Measurements from ENCODE around the gene ZBTB3. TPM values are rescaled to one million over a fixed set of nuclear protein-coding genes. Genes with fewer than 3 reads are reported as not detected.
A peak's percentile ranks its signal among the peaks of the same experiment; 100 is the strongest.

The ZBTB3 gene
- total RNA-seq, 1 donor from 2014 or later, result 19.9 TPM

DNA sequence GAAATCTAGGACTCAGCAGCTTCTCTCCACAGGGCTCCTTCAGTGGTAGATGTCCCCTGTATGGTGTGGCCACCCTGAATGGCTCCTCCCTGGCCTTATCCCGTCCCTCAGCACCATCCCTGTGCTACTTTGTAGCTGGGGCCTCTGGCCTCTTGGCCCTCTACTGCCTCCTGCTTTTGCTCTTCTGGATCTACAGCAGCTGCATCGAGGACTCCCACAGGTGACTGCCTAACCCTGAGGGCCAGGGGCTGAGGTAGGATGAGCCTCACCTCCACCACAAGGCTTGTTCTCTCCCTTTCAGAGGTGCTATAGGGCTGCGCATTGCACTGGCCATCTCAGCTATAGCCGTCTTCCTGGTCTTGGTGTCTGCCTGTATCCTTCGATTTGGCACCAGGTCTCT is 35.0 kb upstream of the ZBTB3 start:
- ChIA-PET CTCF (no interaction called here), POLR2A (interaction anchor here (1.0 to 8.8 kb wide), 16 partner anchors 12 to 197 kb away, joined by 4 to 308 read pairs (median 6); partner anchors contain the start of genes C11orf98, CSKMT, LBHD1 and NXF1)
- DNase-seq, result no peak

DNA sequence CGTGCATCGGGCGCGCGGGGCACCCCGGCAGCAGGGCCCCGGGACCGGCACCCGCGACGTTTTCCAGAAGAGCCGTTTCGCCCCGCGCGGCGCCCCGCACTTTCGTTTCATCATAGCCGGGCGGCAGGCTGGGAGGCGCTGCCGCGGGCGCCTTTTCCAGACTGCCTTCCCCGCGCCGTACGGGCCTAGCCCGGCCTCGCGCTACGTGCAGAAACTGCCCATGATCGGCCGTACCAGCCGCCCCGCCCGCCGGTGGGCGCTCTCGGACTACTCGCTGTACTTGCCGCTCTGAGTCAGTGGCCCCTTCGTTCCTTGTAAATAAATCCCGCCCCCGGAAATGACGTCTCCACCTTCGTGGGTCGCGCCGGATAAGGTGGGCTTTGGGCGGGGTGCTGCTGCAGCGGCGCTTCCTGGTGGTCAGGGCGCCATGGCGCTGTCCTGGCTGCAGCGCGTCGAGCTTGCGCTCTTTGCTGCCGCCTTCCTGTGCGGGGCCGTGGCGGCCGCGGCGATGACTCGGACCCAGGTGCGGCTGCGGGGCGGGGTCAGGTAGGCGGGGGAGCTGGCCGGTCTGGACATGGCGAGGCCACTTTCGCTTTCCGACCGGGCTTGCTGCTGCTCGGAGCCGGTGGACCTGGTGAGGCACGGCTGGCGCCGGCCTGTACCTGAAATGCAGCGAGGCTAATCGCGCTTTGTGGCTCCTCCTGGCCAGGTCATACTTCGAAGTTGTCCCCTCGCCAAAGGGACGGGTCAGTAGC is 33.2 kb upstream of the ZBTB3 start, which contains the start of gene TMEM179B:
Gene TMEM179B (plus strand): TSS at position 398 of the 755 bp plus-strand sequence. CDS start 30 bp downstream, at position 428.
- Mint-ChIP-seq H3K36me3 (ENCODE audit: low read depth) (peaks cover 49% of the 10 kb centered on the region), H3K4me1 (peaks cover 42% of the 10 kb centered on the region), H3K9me3 (no peaks in the 10 kb centered on the region), H3K27me3 (no peaks in the 10 kb centered on the region), H3K27ac (peak within 1 kb of the TSS; percentile 89), H3K4me3 (peak within 1 kb of the TSS; percentile 92)
- TF ChIP-seq, protein P1, sequence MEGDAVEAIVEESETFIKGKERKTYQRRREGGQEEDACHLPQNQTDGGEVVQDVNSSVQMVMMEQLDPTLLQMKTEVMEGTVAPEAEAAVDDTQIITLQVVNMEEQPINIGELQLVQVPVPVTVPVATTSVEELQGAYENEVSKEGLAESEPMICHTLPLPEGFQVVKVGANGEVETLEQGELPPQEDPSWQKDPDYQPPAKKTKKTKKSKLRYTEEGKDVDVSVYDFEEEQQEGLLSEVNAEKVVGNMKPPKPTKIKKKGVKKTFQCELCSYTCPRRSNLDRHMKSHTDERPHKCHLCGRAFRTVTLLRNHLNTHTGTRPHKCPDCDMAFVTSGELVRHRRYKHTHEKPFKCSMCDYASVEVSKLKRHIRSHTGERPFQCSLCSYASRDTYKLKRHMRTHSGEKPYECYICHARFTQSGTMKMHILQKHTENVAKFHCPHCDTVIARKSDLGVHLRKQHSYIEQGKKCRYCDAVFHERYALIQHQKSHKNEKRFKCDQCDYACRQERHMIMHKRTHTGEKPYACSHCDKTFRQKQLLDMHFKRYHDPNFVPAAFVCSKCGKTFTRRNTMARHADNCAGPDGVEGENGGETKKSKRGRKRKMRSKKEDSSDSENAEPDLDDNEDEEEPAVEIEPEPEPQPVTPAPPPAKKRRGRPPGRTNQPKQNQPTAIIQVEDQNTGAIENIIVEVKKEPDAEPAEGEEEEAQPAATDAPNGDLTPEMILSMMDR (IDR thresholded peaks at IDR 0.05), result peak; percentile 66
- intact Hi-C loops (cut with micrococcal nuclease), result loop anchor here (1.0 to 2.0 kb wide), 10 partner anchors 16 to 122 kb away; partner anchors contain the start of genes C11orf98, CSKMT, HNRNPUL2 and NXF1
- ATAC-seq (ENCODE audit: low read depth), result peak; percentile 71
- CTCF ChIA-PET, result interaction anchor here (0.6 to 4.8 kb wide), 24 partner anchors 8 to 746 kb away, joined by 3 to 66 read pairs (median 7); partner anchors contain the start of genes GANAB, HNRNPUL2, NXF1 and POLR2G
- POLR2A ChIA-PET, result interaction anchor here (0.5 to 8.8 kb wide), 44 partner anchors 9 to 1436 kb away, joined by 3 to 308 read pairs (median 6); partner anchors contain the start of genes BSCL2, C11orf98, CSKMT and EEF1G
- peak; percentile 87 for DNase-seq

More for the DNA sequence above, 35.0 kb upstream of the ZBTB3 start:
- H3K4me3 Mint-ChIP-seq, result peak overlapping the region; percentile 92
- peaks cover 48% of the 10 kb centered on the region for H3K4me1 Mint-ChIP-seq
- peaks cover 45% of the 10 kb centered on the region for H3K36me3 Mint-ChIP-seq (ENCODE audit: low read depth)
- TF ChIP-seq, protein P1 (IDR thresholded peaks at IDR 0.05), result no peak
- no peaks in the 10 kb centered on the region for H3K27me3 Mint-ChIP-seq
- H3K27ac Mint-ChIP-seq, result peak overlapping the region; percentile 43
- intact Hi-C loops (cut with micrococcal nuclease), result no loop called here
- ATAC-seq (ENCODE audit: low read depth), result no peak
- no peaks in the 10 kb centered on the region for H3K9me3 Mint-ChIP-seq

DNA sequence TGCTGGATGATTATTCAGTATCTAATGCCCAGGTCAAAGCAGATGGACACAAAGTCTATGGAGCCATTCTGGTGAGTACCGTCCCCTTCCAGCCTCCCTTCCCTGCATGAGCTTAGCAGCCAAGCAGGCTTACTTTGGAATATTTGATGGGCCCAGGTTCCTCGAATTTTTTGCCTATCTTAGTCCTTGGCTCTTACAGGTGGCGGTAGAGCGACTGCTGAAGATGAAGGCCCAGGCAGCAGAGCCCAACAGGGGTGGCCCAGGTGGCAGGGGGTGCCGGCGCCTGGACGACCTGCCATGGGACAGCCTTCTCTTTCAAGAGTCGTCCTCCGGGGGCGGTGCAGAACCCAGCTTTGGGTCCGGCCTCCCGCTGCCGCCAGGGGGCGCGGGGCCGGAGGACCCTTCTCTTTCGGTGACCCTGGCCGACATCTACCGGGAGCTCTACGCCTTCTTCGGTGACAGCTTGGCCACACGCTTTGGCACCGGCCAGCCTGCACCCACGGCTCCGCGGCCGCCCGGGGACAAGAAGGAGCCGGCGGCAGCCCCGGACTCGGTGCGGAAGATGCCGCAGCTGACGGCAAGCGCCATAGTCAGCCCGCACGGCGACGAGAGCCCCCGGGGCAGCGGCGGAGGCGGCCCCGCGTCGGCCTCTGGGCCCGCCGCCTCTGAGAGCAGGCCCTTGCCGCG is 32.5 kb upstream of the ZBTB3 start:
- H3K4me1 Mint-ChIP-seq, result peaks cover 39% of the 10 kb centered on the region
- ATAC-seq (ENCODE audit: low read depth), result peak; percentile 72
- peak overlapping the region; percentile 87 for H3K4me3 Mint-ChIP-seq
- H3K9me3 Mint-ChIP-seq, result no peaks in the 10 kb centered on the region
- H3K27me3 Mint-ChIP-seq, result no peaks in the 10 kb centered on the region
- peak overlapping the region; percentile 88 for H3K27ac Mint-ChIP-seq
- intact Hi-C loops (cut with micrococcal nuclease), result loop anchor here (1.0 to 2.0 kb wide), 12 partner anchors 15 to 122 kb away; partner anchors contain the start of genes C11orf98, CSKMT, HNRNPUL2 and NXF1
- peaks cover 49% of the 10 kb centered on the region for H3K36me3 Mint-ChIP-seq (ENCODE audit: low read depth)
- TF ChIP-seq, protein P1 (IDR thresholded peaks at IDR 0.05), result peak; percentile 82
- ChIA-PET CTCF (interaction anchor here (0.6 to 4.8 kb wide), 27 partner anchors 9 to 746 kb away, joined by 3 to 66 read pairs (median 5); partner anchors contain the start of genes C11orf98, CSKMT, GANAB and HNRNPUL2), POLR2A (interaction anchor here (0.5 to 8.8 kb wide), 41 partner anchors 9 to 951 kb away, joined by 3 to 308 read pairs (median 6); partner anchors contain the start of genes BSCL2, C11orf98, CSKMT and EEF1G)
- peak; percentile 85 for DNase-seq

DNA sequence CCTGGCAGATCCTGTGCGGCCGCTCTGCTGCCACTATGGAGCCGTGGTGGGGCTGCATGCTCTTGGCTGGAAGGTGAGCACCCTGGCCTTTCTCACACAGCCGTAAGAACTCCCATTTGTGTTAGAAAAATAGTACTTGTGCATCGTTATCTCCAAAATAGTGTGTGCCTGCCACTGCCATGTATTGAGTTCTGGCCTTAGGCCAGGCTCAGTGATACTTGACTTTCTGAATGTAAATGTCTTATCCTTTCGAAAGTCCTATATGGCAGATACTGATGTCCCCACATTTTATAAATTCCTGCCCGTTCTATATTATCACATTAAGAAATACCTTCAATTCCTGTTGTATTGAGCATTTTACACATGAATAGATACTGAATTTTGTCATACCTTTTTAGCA is 28.8 kb upstream of the ZBTB3 start:
- ATAC-seq (ENCODE audit: low read depth) (no peak), DNase-seq (no peak)
- no peak overlapping the region for H3K4me3 Mint-ChIP-seq
- ChIA-PET CTCF (no interaction called here), POLR2A (interaction anchor here (0.7 kb wide), 1 partner anchor 192 kb away, joined by 8 read pairs; the partner anchor contains the start of gene TUT1)
- H3K36me3 Mint-ChIP-seq (ENCODE audit: low read depth), result peaks cover 45% of the 10 kb centered on the region
- peaks cover 11% of the 10 kb centered on the region for H3K4me1 Mint-ChIP-seq
- TF ChIP-seq, protein P1 (IDR thresholded peaks at IDR 0.05), result no peak
- H3K9me3 Mint-ChIP-seq, result no peaks in the 10 kb centered on the region
- intact Hi-C loops (cut with micrococcal nuclease), result no loop called here
- no peaks in the 10 kb centered on the region for H3K27me3 Mint-ChIP-seq
- no peak overlapping the region for H3K27ac Mint-ChIP-seq
